Keratinocyte (primary cell): ENCODE measurements around the gene ERC1. TPM values are rescaled to one million over a fixed set of nuclear protein-coding genes. Genes with fewer than 3 reads are reported as not detected.
"Not testable (repeated sequence)": the region's sequence is repeated elsewhere in the genome, so short reads cannot be mapped to it uniquely, and the experiment has no call there.

ENCODE experiments used
- DNase-seq: peaks from one replicate; pipeline ENCODE4 v3.0.0-alpha.2; 2011; ENCODE audit warnings: low read depth, missing footprints, low spot score
- FAIRE-seq: peaks from 2 replicates; lab custom pipeline; 2011; peaks lifted over from hg19 to GRCh38; lab: Jason Lieb, UNC
- H2AFZ ChIP-seq: 2 replicates; pipeline ENCODE4 v1.6.0; 2012; ENCODE audit warnings: low read length, control low read depth, inconsistent platforms; ENCODE audit not compliant: control insufficient read depth
- H3K27ac ChIP-seq: 2 replicates; pipeline ENCODE4 v1.5.1; 2011; ENCODE audit warnings: low read length; ENCODE audit not compliant: control insufficient read depth, insufficient read depth
- H3K27me3 ChIP-seq: 3 replicates; pipeline ENCODE4 v1.6.0; 2011; ENCODE audit warnings: low read length; ENCODE audit not compliant: control insufficient read depth, insufficient read depth; ENCODE audit errors: extremely low read depth
- H3K36me3 ChIP-seq, 2 experiments: 2 replicates in 1 of 2; 3 replicates in 1 of 2; pipeline ENCODE4 v1.5.1; 2011; ENCODE audit warnings: low read length in 2 of 2, mild to moderate bottlenecking in 1 of 2; ENCODE audit not compliant: control insufficient read depth in 2 of 2, insufficient read depth in 2 of 2; ENCODE audit errors: extremely low read depth in 1 of 2
- H3K4me1 ChIP-seq: 3 replicates; pipeline ENCODE4 v1.5.1; 2011; ENCODE audit warnings: low read length; ENCODE audit not compliant: control insufficient read depth, insufficient read depth; ENCODE audit errors: extremely low read depth
- H3K4me2 ChIP-seq: 3 replicates; pipeline ENCODE4 v1.6.0; 2011; ENCODE audit warnings: low read depth, low read length; ENCODE audit not compliant: control insufficient read depth, insufficient read depth; ENCODE audit errors: extremely low read depth
- H3K4me3 ChIP-seq, 3 experiments: fragments of 200-600 bp in 1 of 3; sonication (generic) in 1 of 3; 2 replicates in 2 of 3; 3 replicates in 1 of 3; pipeline ENCODE4 v1.5.1; 2011 to 2016; ENCODE audit warnings: low read length in 3 of 3, mild to moderate bottlenecking in 3 of 3, control low read depth in 2 of 3, inconsistent platforms in 1 of 3, low read depth in 1 of 3, mixed read lengths in 1 of 3, mixed run types in 1 of 3, moderate library complexity in 1 of 3; ENCODE audit not compliant: control insufficient read depth in 2 of 3, insufficient read depth in 2 of 3; ENCODE audit errors: extremely low read depth in 1 of 3
- H3K79me2 ChIP-seq: 2 replicates; pipeline ENCODE4 v1.6.0; 2012; ENCODE audit warnings: low read length; ENCODE audit not compliant: control insufficient read depth, insufficient read depth
- H3K9ac ChIP-seq: 3 replicates; pipeline ENCODE4 v1.6.0; 2011; ENCODE audit warnings: low read length; ENCODE audit not compliant: control insufficient read depth, insufficient read depth; ENCODE audit errors: extremely low read depth
- H3K9me1 ChIP-seq: 3 replicates; pipeline ENCODE4 v1.6.0; 2011; ENCODE audit warnings: low read length; ENCODE audit not compliant: control insufficient read depth, insufficient read depth; ENCODE audit errors: extremely low read depth
- H3K9me3 ChIP-seq: 2 replicates; pipeline ENCODE4 v1.5.1; 2012; ENCODE audit warnings: low read depth, low read length; ENCODE audit not compliant: control insufficient read depth
- H4K20me1 ChIP-seq: 3 replicates; pipeline ENCODE4 v1.6.0; 2011; ENCODE audit warnings: low read length; ENCODE audit not compliant: control insufficient read depth, insufficient read depth; ENCODE audit errors: extremely low read depth
- CTCF ChIP-seq, 3 experiments: IDR thresholded peaks in 1 of 3; conservative IDR thresholded peaks in 1 of 3; optimal IDR thresholded peaks in 1 of 3; 2 replicates in 2 of 3; 3 replicates in 1 of 3; pipeline versions ENCODE3 to v1.5.1; 2011; ENCODE audit warnings: low read length in 3 of 3, mild to moderate bottlenecking in 3 of 3, moderate library complexity in 2 of 3, control low read depth in 1 of 3, inconsistent platforms in 1 of 3; ENCODE audit not compliant: insufficient read depth in 2 of 3; ENCODE audit errors: extremely low read depth in 1 of 3
- EZH2 ChIP-seq: IDR thresholded peaks from one replicate; pipeline ENCODE4 v1.6.1; 2012; ENCODE audit warnings: inconsistent platforms, mild to moderate bottlenecking, low read length, moderate library complexity
- dilution Hi-C: fragments of 300-500 bp; cut with MboI; formaldehyde crosslinking; loops from one replicate; pipeline ENCODE4 v1.7.0; 2020; ENCODE audit warnings: low sequenced_read_pairs; ENCODE audit not compliant: extremely low pct_ligation_motif_present
- polyA plus RNA-seq, 5 experiments: library from polyadenylated mRNA; depleted of rRNA in 3 of 5; stranded (reverse) in 3 of 5; stranded (forward) in 1 of 5; unstranded in 1 of 5; fragments of >200 nt; gene quantifications; 1 replicate in 1 of 5; 2 replicates in 3 of 5; 3 replicates in 1 of 5; pipeline versions ENCODE4 v1.2.1 to v1.2.3, GENCODE V29; 2011 to 2012; ENCODE audit warnings: missing spikeins in 2 of 5, low read depth in 1 of 5, low replicate concordance in 1 of 5

Gene ERC1
- polyA plus RNA-seq, 1 donor (not counting 4 experiments of a cell fraction or from before 2014, with no cell fraction given) = 16.1 TPM

GRCh38 chr12:1094714-1095113 lies 103.7 kb downstream of the ERC1 start:
- H3K27ac ChIP-seq = no peak overlapping the region
- no peaks in the 10 kb centered on the region for H3K4me1 ChIP-seq
- DNase-seq = no peak
- no peak overlapping the region for H2AFZ ChIP-seq
- FAIRE-seq = no peak
- H3K36me3 ChIP-seq = peaks cover 0 to 2% of the 10 kb centered on the region in 2 experiments
- H3K4me3 ChIP-seq = no peak overlapping the region
- H3K9me1 ChIP-seq = no peaks in the 10 kb centered on the region
- H3K27me3 ChIP-seq = no peaks in the 10 kb centered on the region
- H3K4me2 ChIP-seq = no peak overlapping the region
- H3K79me2 ChIP-seq = peaks cover 75% of the 10 kb centered on the region
- H4K20me1 ChIP-seq = peaks cover 9% of the 10 kb centered on the region
- dilution Hi-C loops = no loop called here
- no peak for TF ChIP-seq CTCF (optimal IDR thresholded peaks at IDR 0.05 in 1 of 3, IDR thresholded peaks at IDR 0.05 in 1 of 3, conservative IDR thresholded peaks at IDR 0.05 in 1 of 3; ENCODE audit: extremely low read depth in 1 of 3, insufficient read depth in 2 of 3, low read length in 3 of 3)
- TF ChIP-seq EZH2 = no peak
- no peak overlapping the region for H3K9ac ChIP-seq
- no peaks in the 10 kb centered on the region for H3K9me3 ChIP-seq

- FAIRE-seq (no peak), DNase-seq (no peak)
- no peak overlapping the region for H3K27ac ChIP-seq
- TF ChIP-seq EZH2 = no peak
- TF ChIP-seq CTCF (optimal IDR thresholded peaks at IDR 0.05 in 1 of 3, IDR thresholded peaks at IDR 0.05 in 1 of 3, conservative IDR thresholded peaks at IDR 0.05 in 1 of 3; ENCODE audit: extremely low read depth in 1 of 3, insufficient read depth in 2 of 3, low read length in 3 of 3) = no peak
- H4K20me1 ChIP-seq = peaks cover 3% of the 10 kb centered on the region
- peaks cover 2% of the 10 kb centered on the region for H3K9me1 ChIP-seq
- dilution Hi-C loops = no loop called here
- no peak overlapping the region for H3K4me3 ChIP-seq
- H3K9ac ChIP-seq = no peak overlapping the region
- no peaks in the 10 kb centered on the region for H3K9me3 ChIP-seq
- H3K36me3 ChIP-seq = peaks cover 0 to 2% of the 10 kb centered on the region in 2 experiments
- peaks cover 78% of the 10 kb centered on the region for H3K79me2 ChIP-seq
- no peak overlapping the region for H3K4me2 ChIP-seq
- no peaks in the 10 kb centered on the region for H3K4me1 ChIP-seq
- H3K27me3 ChIP-seq = no peaks in the 10 kb centered on the region
- no peak overlapping the region for H2AFZ ChIP-seq
Observed at GRCh38 chr12:1099158-1099557, 108.1 kb downstream of the ERC1 start.

- dilution Hi-C loops, H3K4me2 ChIP-seq, DNase-seq, H3K4me1 ChIP-seq, H3K9ac ChIP-seq, H4K20me1 ChIP-seq, H3K36me3 ChIP-seq, H3K27me3 ChIP-seq, H3K9me3 ChIP-seq, H3K4me3 ChIP-seq, H3K27ac ChIP-seq, FAIRE-seq, H2AFZ ChIP-seq, H3K9me1 ChIP-seq: not testable (repeated sequence)
- H3K79me2 ChIP-seq = peaks cover 75% of the 10 kb centered on the region
Observed at GRCh38 chr12:1099618-1100017, 108.6 kb downstream of the ERC1 start.
